ENCODE data around the gene GPR45. TPM values are rescaled to one million over a fixed set of nuclear protein-coding genes. Genes with fewer than 3 reads are reported as not detected.
"Not testable (repeated sequence)": the region's sequence is repeated elsewhere in the genome, so short reads cannot be mapped to it uniquely, and the experiment has no call there.

The GPR45 gene
- total RNA-seq, 3 donors from 2014 or later: not detected

- intact Hi-C loops (cut with DNase I; ENCODE audit: low total_unique reads): no loop called here
- no peak for TF ChIP-seq POLR2AphosphoS5 (IDR thresholded peaks at IDR 0.05)
- TF ChIP-seq POLR2A (IDR thresholded peaks at IDR 0.05): no peak
- TF ChIP-seq, protein P1, sequence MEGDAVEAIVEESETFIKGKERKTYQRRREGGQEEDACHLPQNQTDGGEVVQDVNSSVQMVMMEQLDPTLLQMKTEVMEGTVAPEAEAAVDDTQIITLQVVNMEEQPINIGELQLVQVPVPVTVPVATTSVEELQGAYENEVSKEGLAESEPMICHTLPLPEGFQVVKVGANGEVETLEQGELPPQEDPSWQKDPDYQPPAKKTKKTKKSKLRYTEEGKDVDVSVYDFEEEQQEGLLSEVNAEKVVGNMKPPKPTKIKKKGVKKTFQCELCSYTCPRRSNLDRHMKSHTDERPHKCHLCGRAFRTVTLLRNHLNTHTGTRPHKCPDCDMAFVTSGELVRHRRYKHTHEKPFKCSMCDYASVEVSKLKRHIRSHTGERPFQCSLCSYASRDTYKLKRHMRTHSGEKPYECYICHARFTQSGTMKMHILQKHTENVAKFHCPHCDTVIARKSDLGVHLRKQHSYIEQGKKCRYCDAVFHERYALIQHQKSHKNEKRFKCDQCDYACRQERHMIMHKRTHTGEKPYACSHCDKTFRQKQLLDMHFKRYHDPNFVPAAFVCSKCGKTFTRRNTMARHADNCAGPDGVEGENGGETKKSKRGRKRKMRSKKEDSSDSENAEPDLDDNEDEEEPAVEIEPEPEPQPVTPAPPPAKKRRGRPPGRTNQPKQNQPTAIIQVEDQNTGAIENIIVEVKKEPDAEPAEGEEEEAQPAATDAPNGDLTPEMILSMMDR (IDR thresholded peaks at IDR 0.05): no peak
- no peak for DNase-seq (ENCODE audit: low spot score in 2 of 2)
- no peaks in the 10 kb centered on the region for H3K27me3 ChIP-seq
- H3K4me3 ChIP-seq: no peak overlapping the region
- H3K9me3 ChIP-seq: no peaks in the 10 kb centered on the region
- no peak overlapping the region for H3K27ac ChIP-seq
- H3K36me3 ChIP-seq: no peaks in the 10 kb centered on the region
- no peaks in the 10 kb centered on the region for H3K4me1 ChIP-seq
Observed at GRCh38 chr2:105248316-105249070, 7.0 kb downstream of the GPR45 start.

DNA sequence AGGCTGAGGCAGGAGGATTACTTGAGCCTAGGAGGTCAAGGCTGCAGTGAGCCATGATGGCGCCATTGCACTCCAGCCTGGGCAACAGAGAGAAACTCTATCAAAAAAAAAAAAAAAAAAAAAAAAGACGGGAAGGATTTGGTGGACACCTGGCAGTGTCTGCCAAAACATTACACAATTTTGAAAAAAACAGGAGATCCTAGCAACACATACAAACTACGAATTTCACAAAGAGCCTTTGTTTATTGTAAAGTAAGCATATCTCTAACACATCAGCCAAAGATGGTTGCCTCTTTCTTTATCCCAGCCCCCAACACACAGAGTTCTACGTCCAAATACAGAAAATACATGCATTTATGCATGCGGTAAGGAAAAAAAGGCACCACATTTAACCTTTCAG, 7.6 kb downstream of the GPR45 start:
- DNase-seq (ENCODE audit: low spot score in 2 of 2): no peak
- no peaks in the 10 kb centered on the region for H3K9me3 ChIP-seq
- no peak overlapping the region for H3K27ac ChIP-seq
- intact Hi-C loops (cut with DNase I; ENCODE audit: low total_unique reads): no loop called here
- H3K27me3 ChIP-seq: no peaks in the 10 kb centered on the region
- H3K4me3 ChIP-seq: no peak overlapping the region
- no peaks in the 10 kb centered on the region for H3K4me1 ChIP-seq
- TF ChIP-seq POLR2A (IDR thresholded peaks at IDR 0.05) (no peak), POLR2AphosphoS5 (IDR thresholded peaks at IDR 0.05) (no peak)
- TF ChIP-seq, protein P1 (IDR thresholded peaks at IDR 0.05): no peak
- no peaks in the 10 kb centered on the region for H3K36me3 ChIP-seq

DNA sequence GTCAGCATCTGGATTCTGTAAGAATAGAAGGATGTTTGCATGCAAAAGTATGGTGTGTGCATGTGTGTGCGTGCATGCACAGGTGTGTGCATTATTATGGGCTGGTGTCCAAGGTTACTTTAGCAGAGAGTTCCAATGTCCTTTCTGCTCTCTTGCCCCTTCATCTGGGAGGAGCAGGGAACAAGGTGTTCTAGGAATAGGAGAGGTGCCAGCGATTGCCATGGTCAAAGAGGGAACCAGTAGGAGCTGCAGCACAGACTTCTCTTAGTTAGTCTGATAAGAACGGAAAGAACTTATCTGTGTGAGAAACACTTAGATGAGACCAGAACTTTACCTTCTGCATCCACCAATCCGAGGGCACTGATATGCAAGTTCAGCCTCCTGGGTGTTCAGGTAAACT, 8.3 kb downstream of the GPR45 start:
- Histone ChIP-seq H3K9me3 (no peaks in the 10 kb centered on the region), H3K36me3 (no peaks in the 10 kb centered on the region), H3K27me3 (no peaks in the 10 kb centered on the region), H3K27ac (peak overlapping the region in 1 of 2 donors; percentile 20), H3K4me3 (peak overlapping the region in 1 of 3 donors; percentile 10), H3K4me1 (no peaks in the 10 kb centered on the region)
- TF ChIP-seq POLR2A (IDR thresholded peaks at IDR 0.05) (no peak), POLR2AphosphoS5 (IDR thresholded peaks at IDR 0.05) (no peak)
- TF ChIP-seq, protein P1 (IDR thresholded peaks at IDR 0.05): no peak
- DNase-seq (ENCODE audit: low spot score in 2 of 2): no peak
- intact Hi-C loops (cut with DNase I; ENCODE audit: low total_unique reads): no loop called here

DNA sequence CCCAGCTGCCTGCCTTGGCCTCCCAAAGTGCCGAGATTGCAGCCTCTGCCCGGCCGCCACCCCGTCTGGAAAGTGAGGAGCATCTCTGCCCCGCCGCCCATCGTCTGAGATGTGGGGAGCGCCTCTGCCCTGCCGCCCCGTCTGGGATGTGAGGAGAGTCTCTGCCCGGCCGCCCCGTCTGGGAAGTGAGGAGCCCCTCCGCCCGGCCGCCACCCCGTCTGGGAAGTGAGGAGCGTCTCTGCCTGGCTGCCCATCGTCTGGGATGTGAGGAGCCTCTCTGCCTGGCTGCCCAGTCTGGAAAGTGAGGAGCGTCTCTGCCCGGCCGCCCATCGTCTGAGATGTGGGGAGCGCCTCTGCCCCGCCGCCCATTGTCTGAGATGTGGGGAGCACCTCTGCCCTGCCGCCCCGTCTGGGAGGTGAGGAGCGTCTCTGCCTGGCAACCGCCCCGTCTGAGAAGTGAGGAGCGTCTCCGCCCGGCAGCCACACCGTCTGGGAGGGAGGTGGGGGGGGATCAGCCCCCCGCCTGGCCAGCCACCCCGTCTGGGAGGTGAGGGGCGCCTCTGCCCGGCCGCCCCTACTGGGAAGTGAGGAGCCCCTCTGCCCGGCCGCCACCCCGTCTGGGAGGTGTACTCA, 9.6 kb downstream of the GPR45 start:
- intact Hi-C loops (cut with DNase I; ENCODE audit: low total_unique reads); H3K36me3 ChIP-seq; DNase-seq (ENCODE audit: low spot score in 2 of 2); H3K9me3 ChIP-seq; H3K27ac ChIP-seq; H3K4me1 ChIP-seq; H3K27me3 ChIP-seq: not testable (repeated sequence)
- peak overlapping the region in 1 of 3 donors; percentile 26 for H3K4me3 ChIP-seq

GRCh38 chr2:105252271-105252670, 10.7 kb downstream of the GPR45 start:
- H3K27me3 ChIP-seq: no peaks in the 10 kb centered on the region
- no peak overlapping the region for H3K27ac ChIP-seq
- TF ChIP-seq, protein P1 (IDR thresholded peaks at IDR 0.05): no peak
- TF ChIP-seq POLR2AphosphoS5 (IDR thresholded peaks at IDR 0.05): no peak
- no peak for TF ChIP-seq POLR2A (IDR thresholded peaks at IDR 0.05)

More at GRCh38 chr2:105252271-105252670, 10.7 kb downstream of the GPR45 start:
- Histone ChIP-seq H3K9me3 (no peaks in the 10 kb centered on the region), H3K36me3 (no peaks in the 10 kb centered on the region), H3K4me3 (no peak overlapping the region), H3K4me1 (no peaks in the 10 kb centered on the region)
- intact Hi-C loops (cut with DNase I; ENCODE audit: low total_unique reads): no loop called here
- DNase-seq (ENCODE audit: low spot score in 2 of 2): no peak

Measured in breast epithelium (tissue), 4 donors.